GM06990 (cell line): Measurements from ENCODE around the gene GINS2.

ENCODE experiments used
- DNase-seq: peaks from one replicate; pipeline ENCODE4 v3.0.0-alpha.2; 2011; ENCODE audit not compliant: insufficient read length; ENCODE audit errors: extremely low read depth
- H3K27me3 ChIP-seq: replicated peaks from 2 replicates; pipeline ENCODE4 v1.6.0; 2011; ENCODE audit warnings: low read length; ENCODE audit not compliant: control insufficient read depth, insufficient read depth
- H3K36me3 ChIP-seq: 2 replicates; pipeline ENCODE4 v1.5.1; 2011; ENCODE audit warnings: low read length; ENCODE audit not compliant: control insufficient read depth, insufficient read depth
- H3K4me3 ChIP-seq: replicated peaks from 2 replicates; pipeline ENCODE4 v1.5.1; 2011; ENCODE audit warnings: low read depth, mild to moderate bottlenecking, control low read depth, low read length
- TF ChIP-seq, protein P1 (sequence below): IDR thresholded peaks from 2 replicates; pipeline ENCODE4 v1.5.1; 2011; ENCODE audit warnings: low read length, control low read depth, mild to moderate bottlenecking, inconsistent platforms; ENCODE audit not compliant: insufficient read depth, poor library complexity, severe bottlenecking

The GINS2 gene

GRCh38 chr16:85670840-85671239 lies 17.9 kb downstream of the GINS2 start:
- no peak for DNase-seq
- TF ChIP-seq, protein P1, sequence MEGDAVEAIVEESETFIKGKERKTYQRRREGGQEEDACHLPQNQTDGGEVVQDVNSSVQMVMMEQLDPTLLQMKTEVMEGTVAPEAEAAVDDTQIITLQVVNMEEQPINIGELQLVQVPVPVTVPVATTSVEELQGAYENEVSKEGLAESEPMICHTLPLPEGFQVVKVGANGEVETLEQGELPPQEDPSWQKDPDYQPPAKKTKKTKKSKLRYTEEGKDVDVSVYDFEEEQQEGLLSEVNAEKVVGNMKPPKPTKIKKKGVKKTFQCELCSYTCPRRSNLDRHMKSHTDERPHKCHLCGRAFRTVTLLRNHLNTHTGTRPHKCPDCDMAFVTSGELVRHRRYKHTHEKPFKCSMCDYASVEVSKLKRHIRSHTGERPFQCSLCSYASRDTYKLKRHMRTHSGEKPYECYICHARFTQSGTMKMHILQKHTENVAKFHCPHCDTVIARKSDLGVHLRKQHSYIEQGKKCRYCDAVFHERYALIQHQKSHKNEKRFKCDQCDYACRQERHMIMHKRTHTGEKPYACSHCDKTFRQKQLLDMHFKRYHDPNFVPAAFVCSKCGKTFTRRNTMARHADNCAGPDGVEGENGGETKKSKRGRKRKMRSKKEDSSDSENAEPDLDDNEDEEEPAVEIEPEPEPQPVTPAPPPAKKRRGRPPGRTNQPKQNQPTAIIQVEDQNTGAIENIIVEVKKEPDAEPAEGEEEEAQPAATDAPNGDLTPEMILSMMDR: no peak
- Histone ChIP-seq H3K4me3 (no peak overlapping the region), H3K36me3 (peaks cover 43% of the 10 kb centered on the region), H3K27me3 (no peaks in the 10 kb centered on the region)

- no peak for DNase-seq
- Histone ChIP-seq H3K27me3 (no peaks in the 10 kb centered on the region), H3K36me3 (peaks cover 55% of the 10 kb centered on the region), H3K4me3 (no peak overlapping the region)
- TF ChIP-seq, protein P1: no peak
Measured at GRCh38 chr16:85668676-85669424, 19.9 kb downstream of the GINS2 start.

DNA sequence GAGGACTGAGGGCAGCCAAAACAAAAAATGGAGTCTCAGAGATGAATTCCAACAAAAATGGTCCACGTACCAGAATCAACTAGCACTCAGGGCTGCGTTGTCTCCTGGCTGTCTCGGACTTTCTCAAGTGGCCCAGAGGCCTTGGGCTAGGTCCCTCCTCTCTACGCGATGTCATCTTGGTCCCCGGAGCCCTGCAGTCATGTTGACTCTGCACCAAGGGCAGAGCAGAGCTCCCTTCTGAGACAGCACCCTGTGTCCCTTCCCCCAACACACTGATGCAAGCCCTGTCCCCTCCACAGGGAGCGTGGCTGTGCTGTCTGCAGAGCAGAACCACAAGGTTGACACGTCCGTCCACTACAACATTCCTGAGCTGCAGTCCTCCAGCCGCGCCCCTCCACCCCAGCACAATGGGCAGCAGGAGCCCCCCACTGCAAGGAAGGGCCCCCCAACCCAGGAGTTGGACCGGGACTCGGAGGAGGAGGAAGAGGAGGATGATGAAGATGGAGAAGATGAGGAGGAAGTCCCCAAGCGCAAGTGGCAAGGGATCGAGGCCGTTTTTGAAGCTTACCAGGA lies 20.8 kb downstream of the GINS2 start:
- DNase-seq: no peak
- TF ChIP-seq, protein P1: no peak
- peaks cover 58% of the 10 kb centered on the region for H3K36me3 ChIP-seq
- no peak overlapping the region for H3K4me3 ChIP-seq
- H3K27me3 ChIP-seq: no peaks in the 10 kb centered on the region

GRCh38 chr16:85667261-85667660 lies 21.5 kb downstream of the GINS2 start:
- Histone ChIP-seq H3K36me3 (peaks cover 63% of the 10 kb centered on the region), H3K4me3 (no peak overlapping the region), H3K27me3 (no peaks in the 10 kb centered on the region)
- no peak for DNase-seq
- TF ChIP-seq, protein P1: no peak

DNA sequence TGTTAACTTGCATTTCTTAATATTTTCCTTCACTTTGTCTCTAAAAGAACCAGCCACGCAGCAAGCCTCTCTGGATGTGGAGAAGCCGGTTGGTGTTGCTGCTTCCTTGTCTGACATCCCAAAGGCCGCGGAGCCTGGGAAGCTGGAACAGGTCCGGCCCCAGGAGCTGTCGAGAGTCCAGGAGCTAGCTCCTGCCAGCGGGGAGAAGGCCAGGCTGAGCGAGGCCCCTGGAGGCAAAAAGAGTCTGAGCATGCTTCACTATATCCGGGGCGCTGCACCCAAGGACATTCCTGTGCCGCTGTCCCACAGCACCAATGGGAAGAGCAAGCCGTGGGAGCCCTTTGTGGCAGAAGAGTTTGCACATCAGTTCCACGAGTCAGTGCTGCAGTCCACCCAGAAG lies 22.8 kb downstream of the GINS2 start:
- Histone ChIP-seq H3K4me3 (no peak overlapping the region), H3K36me3 (peaks cover 60% of the 10 kb centered on the region), H3K27me3 (no peaks in the 10 kb centered on the region)
- TF ChIP-seq, protein P1: no peak
- DNase-seq: no peak

DNA sequence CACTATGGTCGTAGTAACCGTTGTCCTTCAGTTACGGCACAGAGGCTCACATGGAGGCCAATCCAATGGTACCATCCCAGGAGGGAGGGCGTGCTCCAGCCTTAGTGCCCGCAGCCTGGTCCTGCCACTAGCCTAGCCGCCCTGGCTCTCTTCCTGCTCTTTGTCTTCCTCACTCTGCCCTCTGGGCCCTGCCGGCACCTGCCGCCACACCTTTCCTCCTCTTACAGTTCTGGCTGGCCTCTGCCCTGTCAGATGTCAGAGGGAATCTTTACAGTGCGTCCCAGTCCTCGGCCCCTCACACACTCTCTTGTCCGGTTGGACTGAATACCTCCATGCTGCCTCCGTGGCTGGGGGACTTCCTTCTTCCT lies 23.4 kb downstream of the GINS2 start:
- peaks cover 59% of the 10 kb centered on the region for H3K36me3 ChIP-seq
- H3K27me3 ChIP-seq: no peaks in the 10 kb centered on the region
- H3K4me3 ChIP-seq: no peak overlapping the region
- no peak for DNase-seq
- TF ChIP-seq, protein P1: no peak
